GM06990 (cell line): ENCODE measurements around the gene PARVA.

ENCODE experiments used
- DNase-seq: peaks from one replicate; pipeline ENCODE4 v3.0.0-alpha.2; 2011; ENCODE audit not compliant: insufficient read length; ENCODE audit errors: extremely low read depth
- H3K27me3 ChIP-seq: replicated peaks from 2 replicates; pipeline ENCODE4 v1.6.0; 2011; ENCODE audit warnings: low read length; ENCODE audit not compliant: control insufficient read depth, insufficient read depth
- H3K36me3 ChIP-seq: 2 replicates; pipeline ENCODE4 v1.5.1; 2011; ENCODE audit warnings: low read length; ENCODE audit not compliant: control insufficient read depth, insufficient read depth
- H3K4me3 ChIP-seq: replicated peaks from 2 replicates; pipeline ENCODE4 v1.5.1; 2011; ENCODE audit warnings: low read depth, mild to moderate bottlenecking, control low read depth, low read length
- CTCF ChIP-seq: IDR thresholded peaks from 2 replicates; pipeline ENCODE4 v1.5.1; 2011; ENCODE audit warnings: low read length, control low read depth, mild to moderate bottlenecking, inconsistent platforms; ENCODE audit not compliant: insufficient read depth, poor library complexity, severe bottlenecking

The PARVA gene

GRCh38 chr11:12470236-12470635 lies 92.9 kb downstream of the PARVA start:
- Histone ChIP-seq H3K36me3 (no peaks in the 10 kb centered on the region), H3K4me3 (no peak overlapping the region), H3K27me3 (0 out of 2 replicates have a peak, but pooled peaks cover 1% of the 10 kb centered on the region)
- no peak for DNase-seq
- no peak for TF ChIP-seq CTCF

GRCh38 chr11:12472401-12473005 lies 95.1 kb downstream of the PARVA start:
- Histone ChIP-seq H3K36me3 (no peaks in the 10 kb centered on the region), H3K27me3 (0 out of 2 replicates have a peak, but pooled peaks cover 1% of the 10 kb centered on the region), H3K4me3 (no peak overlapping the region)
- DNase-seq: no peak
- TF ChIP-seq CTCF: no peak

GRCh38 chr11:12473381-12473780 lies 96.0 kb downstream of the PARVA start:
- DNase-seq: no peak
- no peak for TF ChIP-seq CTCF
- H3K27me3 ChIP-seq: 0 out of 2 replicates have a peak, but pooled peaks cover 1% of the 10 kb centered on the region
- no peak overlapping the region for H3K4me3 ChIP-seq
- H3K36me3 ChIP-seq: no peaks in the 10 kb centered on the region

GRCh38 chr11:12474871-12475270 lies 97.5 kb downstream of the PARVA start:
- H3K27me3 ChIP-seq: 0 out of 2 replicates have a peak, but pooled peaks cover 1% of the 10 kb centered on the region
- no peak for TF ChIP-seq CTCF
- no peak for DNase-seq
- no peak overlapping the region for H3K4me3 ChIP-seq
- no peaks in the 10 kb centered on the region for H3K36me3 ChIP-seq

GRCh38 chr11:12478743-12479142 lies 101.4 kb downstream of the PARVA start:
- no peaks in the 10 kb centered on the region for H3K27me3 ChIP-seq
- no peak overlapping the region for H3K4me3 ChIP-seq
- DNase-seq: no peak
- H3K36me3 ChIP-seq: no peaks in the 10 kb centered on the region
- no peak for TF ChIP-seq CTCF

GRCh38 chr11:12480401-12480800 lies 103.0 kb downstream of the PARVA start:
- H3K4me3 ChIP-seq: no peak overlapping the region
- H3K36me3 ChIP-seq: no peaks in the 10 kb centered on the region
- no peak for TF ChIP-seq CTCF
- H3K27me3 ChIP-seq: no peaks in the 10 kb centered on the region
- DNase-seq: no peak
